ENCODE data around the gene TMEM131L. TPM values are rescaled to one million over a fixed set of nuclear protein-coding genes. Genes with fewer than 3 reads are reported as not detected.

Gene TMEM131L
- total and polyA plus RNA-seq, 2 donors (not counting 3 experiments of a cell fraction or from before 2014, with no cell fraction given): 7.7 to 21.2 TPM

GRCh38 chr4:153585026-153585425 is 118.9 kb downstream of the TMEM131L start:
- Histone ChIP-seq H3K4me1 (ENCODE audit: control insufficient read depth, extremely low read depth, insufficient read depth, low read length) (no peaks in the 10 kb centered on the region), H3K27me3 (ENCODE audit: control insufficient read depth in 2 of 2, insufficient read depth in 2 of 2, low read length in 2 of 2) (no peaks in the 10 kb centered on the region), H3K9ac (replicated peaks; ENCODE audit: extremely low read depth, insufficient read depth, low read length) (no peak overlapping the region), H4K20me1 (replicated peaks; ENCODE audit: control insufficient read depth, extremely low read depth, insufficient read depth, low read length) (no peaks in the 10 kb centered on the region), H3K9me1 (replicated peaks; ENCODE audit: control insufficient read depth, extremely low read depth, insufficient read depth, low read length) (no peaks in the 10 kb centered on the region), H3K9me3 (replicated peaks; ENCODE audit: control insufficient read depth, insufficient read depth, low read length) (no peaks in the 10 kb centered on the region), H3K4me2 (ENCODE audit: insufficient read depth, low read length) (no peak overlapping the region), H3K79me2 (ENCODE audit: control insufficient read depth, insufficient read depth, low read length) (no peaks in the 10 kb centered on the region), H3K36me3 (ENCODE audit: control insufficient read depth in 2 of 2, extremely low read depth in 1 of 2, insufficient read depth in 2 of 2, low read length in 2 of 2) (peaks cover 0 to 2% of the 10 kb centered on the region in 2 experiments), H3K27ac (ENCODE audit: insufficient read depth, low read depth, low read length) (no peak overlapping the region), H3K4me3 (replicated peaks in 1 of 3; ENCODE audit: insufficient read depth in 1 of 3, low read depth in 1 of 3, low read length in 3 of 3) (no peak overlapping the region), H2AFZ (ENCODE audit: low read depth, low read length) (no peak overlapping the region)
- intact Hi-C loops (cut with micrococcal nuclease) (no loop called here), dilution Hi-C loops (cut with MboI; ENCODE audit: extremely low pct_ligation_motif_present, low sequenced_read_pairs) (no loop called here)
- FAIRE-seq: no peak
- ChIA-PET CTCF (interaction anchor here (2.1 to 3.8 kb wide), 2 partner anchors 11 to 442 kb away, joined by 6 to 17 read pairs; no protein-coding TSS in a partner anchor), POLR2A (no interaction called here)
- no TSS peak for BruUV-seq (replicated peaks)
- TF ChIP-seq POLR2AphosphoS5 (IDR thresholded peaks at IDR 0.05; ENCODE audit: insufficient read depth, low read depth, low read length) (no peak), FOS (IDR thresholded peaks at IDR 0.05; ENCODE audit: borderline replicate concordance, insufficient read depth, low read length) (no peak), MAX (IDR thresholded peaks at IDR 0.05; ENCODE audit: insufficient read depth, insufficient read length) (no peak), GATA2 (IDR thresholded peaks at IDR 0.05; ENCODE audit: insufficient read depth, insufficient read length, low read depth, low read length) (no peak), CTCF (IDR thresholded peaks at IDR 0.05; ENCODE audit: extremely low read depth in 1 of 2, insufficient read depth in 1 of 2, low read depth in 1 of 2, low read length in 2 of 2) (no peak), POLR2A (IDR thresholded peaks at IDR 0.05; ENCODE audit: low read depth, low read length) (no peak), MYC (IDR thresholded peaks at IDR 0.05; ENCODE audit: low read depth, low read length) (no peak), EZH2 (IDR thresholded peaks at IDR 0.05; ENCODE audit: borderline replicate concordance, low read depth, low read length, severe bottlenecking) (no peak), JUN (IDR thresholded peaks at IDR 0.05; ENCODE audit: borderline replicate concordance, insufficient read depth, insufficient read length, low read depth) (no peak)
- DNase-seq (ENCODE audit: low read depth, low spot score): no peak

All from endothelial cell of umbilical vein (primary cell).